Measurements from ENCODE around the gene SH3GLB1.
"Not testable (repeated sequence)": the region's sequence is repeated elsewhere in the genome, so short reads cannot be mapped to it uniquely, and the experiment has no call there.

SH3GLB1 gene

GRCh38 chr1:86704458-86704971 is at the start of gene SH3GLB1:
Gene SH3GLB1, plus strand, starts transcription at chr1:86704576. Its CDS starts 324 bp downstream, at chr1:86704900.
- DNase-seq: peak; percentile 90

- DNase-seq: not testable (repeated sequence)
Measured at GRCh38 chr1:86658381-86658780, 46.0 kb upstream of the SH3GLB1 start.

- no peak for DNase-seq
Measured at GRCh38 chr1:86666368-86666767, 38.0 kb upstream of the SH3GLB1 start.

GRCh38 chr1:86687595-86687994 is 16.8 kb upstream of the SH3GLB1 start:
- no peak for DNase-seq

GRCh38 chr1:86692641-86693040 is 11.7 kb upstream of the SH3GLB1 start:
- no peak for DNase-seq

GRCh38 chr1:86695400-86695799 is 9.0 kb upstream of the SH3GLB1 start:
- no peak for DNase-seq

- DNase-seq: no peak
Measured at GRCh38 chr1:86696522-86696921, 7.9 kb upstream of the SH3GLB1 start.

- no peak for DNase-seq
Measured at GRCh38 chr1:86699186-86699585, 5.2 kb upstream of the SH3GLB1 start.

- DNase-seq: no peak
Measured at GRCh38 chr1:86701731-86702130, 2.6 kb upstream of the SH3GLB1 start.

- DNase-seq: not testable (repeated sequence)
Measured at GRCh38 chr1:86702954-86703494, 1.4 kb upstream of the SH3GLB1 start.

GRCh38 chr1:86703696-86704457 is 499 bp upstream of the SH3GLB1 start:
- DNase-seq: peak; percentile 61

- DNase-seq: peak; percentile 52
Measured at GRCh38 chr1:86704972-86705664, 742 bp downstream of the SH3GLB1 start.

- DNase-seq: no peak
Measured at GRCh38 chr1:86705665-86705985, 1.2 kb downstream of the SH3GLB1 start.

GRCh38 chr1:86706018-86706635 is 1.8 kb downstream of the SH3GLB1 start:
- no peak for DNase-seq

- peak; percentile 23 for DNase-seq
Measured at GRCh38 chr1:86708920-86709319, 4.5 kb downstream of the SH3GLB1 start.

GRCh38 chr1:86712088-86712860 is 7.9 kb downstream of the SH3GLB1 start:
- no peak for DNase-seq

- no peak for DNase-seq
Measured at GRCh38 chr1:86713477-86713876, 9.1 kb downstream of the SH3GLB1 start.

- no peak for DNase-seq
Measured at GRCh38 chr1:86714159-86714558, 9.8 kb downstream of the SH3GLB1 start.

GRCh38 chr1:86714561-86715244 is 10.3 kb downstream of the SH3GLB1 start:
- DNase-seq: peak; percentile 44

GRCh38 chr1:86718786-86719185 is 14.4 kb downstream of the SH3GLB1 start:
- no peak for DNase-seq

GRCh38 chr1:86731416-86731815 is 27.0 kb downstream of the SH3GLB1 start:
- no peak for DNase-seq

- no peak for DNase-seq
Measured at GRCh38 chr1:86733340-86733739, 29.0 kb downstream of the SH3GLB1 start.

All from activated CD4-positive, alpha-beta T cell treated with anti-CD3 and anti-CD28 coated beads, Interleukin-10, Interleukin-2, amounts not matched to agents 100 ng/mL and 50 ng/mL, durations not matched to agents 16 hours and 8 hours (primary cell).